Embryonic facial prominence (tissue), 1 donor: ENCODE results near the gene GNG7.
"Not testable (repeated sequence)": the region's sequence is repeated elsewhere in the genome, so short reads cannot be mapped to it uniquely, and the experiment has no call there.

ENCODE experiments used
- DNase-seq: peaks from one replicate; pipeline ENCODE4 v3.0.0-alpha.2; 2016; ENCODE audit errors: extremely low spot score

Gene GNG7

DNA sequence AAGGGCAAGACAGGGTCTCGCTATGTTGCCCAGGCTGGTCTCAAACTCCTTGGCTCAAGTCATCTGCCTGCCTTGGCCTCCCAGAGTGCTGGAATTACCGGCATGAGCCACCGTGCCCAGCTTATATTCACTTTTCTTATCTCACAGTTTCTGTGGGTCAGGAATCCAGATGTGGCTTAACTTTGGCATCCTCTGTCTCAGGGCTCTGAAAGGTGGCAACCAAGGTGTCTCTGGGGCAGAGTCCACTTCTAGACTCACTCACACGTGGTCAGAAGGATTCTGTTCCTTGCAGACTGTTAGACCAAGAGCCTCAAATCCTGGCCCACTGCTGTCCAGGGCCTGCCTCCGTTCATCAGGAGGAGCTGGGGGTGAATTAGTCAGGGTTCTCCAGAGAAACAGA, 238.1 kb downstream of the GNG7 start:
- DNase-seq, result no peak

DNA sequence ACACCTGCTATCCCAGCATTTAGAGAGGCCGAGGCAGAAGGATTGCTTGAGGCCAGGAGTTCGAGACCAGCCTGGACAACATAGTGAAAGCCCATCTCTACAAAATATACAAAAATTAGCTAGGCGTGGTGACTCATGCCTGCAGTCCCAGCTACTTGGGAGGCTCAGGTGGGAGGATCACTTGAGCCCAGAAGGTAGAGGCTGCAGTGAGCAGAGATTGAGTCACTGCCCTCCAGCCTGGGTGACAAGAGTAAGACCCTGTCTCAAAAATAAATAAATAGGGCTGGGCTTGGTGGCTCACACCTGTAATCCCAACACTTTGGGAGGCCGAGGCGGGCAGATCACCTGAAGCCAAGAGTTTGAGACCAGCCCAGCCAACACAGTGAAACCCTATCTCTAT, 238.8 kb downstream of the GNG7 start:
- DNase-seq, result not testable (repeated sequence)

DNA sequence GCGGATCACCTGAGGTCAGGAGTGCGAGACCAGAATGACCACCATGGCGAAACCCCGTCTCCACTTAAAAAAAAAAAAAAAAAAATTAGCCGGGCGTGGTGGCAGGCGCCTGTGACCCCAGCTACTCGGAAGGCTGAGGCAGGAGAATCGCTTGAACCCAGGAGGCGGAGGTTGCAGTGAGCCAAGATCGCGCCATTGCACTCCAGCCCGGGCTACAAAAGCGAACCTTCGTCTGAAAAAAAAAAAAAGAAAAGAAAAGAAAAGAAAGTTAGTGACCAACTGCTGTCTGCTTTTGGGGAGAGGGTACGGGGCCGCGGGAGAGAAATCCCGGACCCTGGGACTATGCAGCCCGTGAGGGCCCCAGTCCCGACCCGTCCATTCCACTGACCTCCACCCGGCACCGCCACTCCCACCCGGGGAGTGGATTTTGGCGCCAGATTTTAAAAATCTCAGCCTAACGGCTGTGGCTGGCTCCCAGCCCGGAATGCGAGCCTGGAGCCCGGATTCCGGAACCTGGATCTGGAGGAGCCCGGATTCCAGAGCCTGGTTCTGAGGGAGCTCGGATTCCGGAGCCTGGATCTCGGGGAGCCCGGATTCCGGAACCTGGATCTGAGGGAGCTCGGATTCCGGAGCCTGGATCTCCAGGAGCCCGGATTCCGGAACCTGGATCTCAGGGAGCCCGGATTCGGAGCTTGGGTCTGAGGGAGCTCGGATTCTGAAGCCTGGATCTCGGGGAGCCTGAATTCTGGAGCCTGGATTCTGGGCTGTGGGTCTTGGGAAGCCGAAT, 239.7 kb downstream of the GNG7 start:
- DNase-seq, result peak; percentile 75

DNA sequence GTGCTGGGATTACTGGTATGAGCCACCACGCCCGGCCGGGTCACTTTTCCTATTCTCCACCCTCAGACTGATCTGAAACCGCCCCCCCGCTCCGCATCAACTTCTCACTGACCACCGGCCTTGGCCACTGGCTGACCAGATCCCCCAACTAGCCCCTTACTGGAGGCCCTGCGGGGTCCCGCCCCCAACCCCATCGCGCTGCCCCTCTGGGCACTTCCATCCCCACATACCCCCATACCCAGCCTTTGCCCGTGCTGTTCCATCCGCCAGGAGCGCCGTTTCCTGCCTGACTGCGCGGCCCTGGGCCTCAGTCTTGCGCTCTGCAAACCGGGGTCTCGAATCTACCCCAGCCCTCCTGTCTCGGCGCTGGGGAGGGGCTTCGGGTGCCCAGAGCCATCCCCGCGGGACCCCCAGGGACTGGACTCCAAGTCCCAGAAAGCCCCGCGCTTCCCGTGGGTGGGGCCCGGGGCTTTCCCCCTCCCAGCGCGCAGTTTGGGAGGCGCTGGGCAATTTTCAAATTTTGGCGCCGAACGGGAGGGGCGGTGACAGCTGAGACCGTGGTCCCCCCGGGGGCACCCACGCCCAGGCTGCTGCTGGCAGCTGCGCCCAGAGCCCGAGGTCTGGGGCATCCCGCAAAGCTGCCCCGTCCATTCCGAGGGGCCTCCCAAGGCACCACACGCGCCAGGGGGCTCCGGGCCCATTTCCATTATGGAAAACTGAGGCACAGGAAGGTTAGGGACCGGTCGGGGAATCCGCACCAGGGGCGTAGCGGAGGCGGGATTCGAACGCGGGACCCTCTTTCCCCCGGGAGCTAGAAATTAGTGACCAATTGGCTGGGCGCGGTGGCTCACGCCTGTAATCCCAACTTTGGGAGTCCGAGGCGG, 240.5 kb downstream of the GNG7 start:
- DNase-seq, result no peak
